ENCODE data around the gene MT1F.
A peak's percentile ranks its signal among the peaks of the same experiment; 100 is the strongest.

The MT1F gene

GRCh38 chr16:56625943-56626654, 31.7 kb upstream of the MT1F start:
- no peak for DNase-seq

DNA sequence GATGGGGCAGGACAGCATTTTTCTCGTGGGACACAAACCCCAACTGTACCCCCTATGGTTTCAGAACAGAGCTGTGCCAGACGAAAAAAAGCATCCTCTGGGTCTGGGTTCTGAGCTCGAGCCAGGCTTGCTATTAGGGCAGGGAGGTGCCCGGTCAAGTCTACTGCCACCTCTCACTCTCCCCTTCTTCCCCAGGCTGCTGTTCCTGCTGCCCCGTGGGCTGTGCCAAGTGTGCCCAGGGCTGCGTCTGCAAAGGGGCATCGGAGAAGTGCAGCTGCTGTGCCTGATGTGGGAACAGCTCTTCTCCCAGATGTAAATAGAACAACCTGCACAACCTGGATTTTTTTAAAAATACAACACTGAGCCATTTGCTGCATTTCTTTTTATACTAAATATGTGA, 31.1 kb upstream of the MT1F start:
- DNase-seq, result no peak

DNA sequence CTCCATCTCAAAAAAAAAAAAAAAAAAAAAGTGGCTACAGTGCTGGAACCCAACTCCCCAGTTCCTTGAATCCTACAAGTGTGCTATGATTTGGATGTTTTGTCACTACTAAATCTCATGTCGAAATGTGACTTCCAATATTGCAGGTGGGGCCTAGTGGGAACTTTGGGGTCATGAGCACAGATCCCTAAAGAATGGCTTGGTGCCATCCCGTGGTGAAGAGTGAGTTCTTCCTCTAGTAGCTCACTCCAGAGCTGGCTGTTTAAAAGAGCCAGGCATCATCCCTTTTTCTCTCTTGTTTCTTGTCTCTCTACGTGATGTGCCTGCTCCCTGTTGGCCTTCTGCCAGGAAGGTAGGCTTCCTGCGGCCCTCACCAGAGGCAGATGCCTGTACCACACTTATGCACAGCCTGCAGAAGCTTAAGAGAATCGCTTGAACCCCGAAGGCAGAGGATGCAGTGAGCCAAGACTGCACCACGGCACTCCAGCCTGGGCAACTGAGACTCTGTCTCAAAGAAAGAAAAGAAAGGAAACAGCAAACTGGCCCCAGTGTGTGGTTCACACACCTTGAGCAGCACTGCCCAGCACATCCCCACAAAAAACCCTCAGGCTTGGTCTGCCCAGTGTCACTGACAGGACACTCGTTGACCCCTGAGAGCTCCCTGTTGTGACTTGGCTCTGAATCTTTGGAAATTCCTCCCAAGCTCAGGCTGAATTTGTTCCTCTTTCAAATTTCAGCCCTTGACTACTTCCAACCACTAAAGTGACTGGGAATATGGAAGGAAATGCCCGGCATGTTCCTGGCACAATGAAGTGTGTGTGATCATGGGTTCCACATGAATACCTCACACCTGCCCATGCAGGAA, 29.0 kb upstream of the MT1F start:
- DNase-seq, result no peak

DNA sequence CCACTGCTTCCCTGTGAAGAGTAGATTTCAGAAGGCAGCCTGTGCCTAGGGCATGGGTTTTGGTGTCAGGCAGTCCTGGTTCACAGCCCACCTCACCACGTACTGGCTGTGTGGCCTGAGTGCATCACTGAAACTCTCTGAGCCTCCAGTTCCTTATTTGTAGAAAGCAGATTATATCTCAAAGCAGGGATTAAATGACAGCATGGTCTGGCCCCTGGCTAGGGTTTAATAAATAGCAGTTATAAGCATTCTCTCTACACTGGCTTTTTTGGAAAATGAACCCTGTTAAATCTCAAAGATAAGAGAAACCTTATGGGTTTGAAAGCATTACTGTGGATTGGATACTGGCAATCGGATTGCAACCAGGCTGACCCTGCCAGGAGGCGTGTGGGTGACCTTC, 28.2 kb upstream of the MT1F start:
- DNase-seq, result no peak

DNA sequence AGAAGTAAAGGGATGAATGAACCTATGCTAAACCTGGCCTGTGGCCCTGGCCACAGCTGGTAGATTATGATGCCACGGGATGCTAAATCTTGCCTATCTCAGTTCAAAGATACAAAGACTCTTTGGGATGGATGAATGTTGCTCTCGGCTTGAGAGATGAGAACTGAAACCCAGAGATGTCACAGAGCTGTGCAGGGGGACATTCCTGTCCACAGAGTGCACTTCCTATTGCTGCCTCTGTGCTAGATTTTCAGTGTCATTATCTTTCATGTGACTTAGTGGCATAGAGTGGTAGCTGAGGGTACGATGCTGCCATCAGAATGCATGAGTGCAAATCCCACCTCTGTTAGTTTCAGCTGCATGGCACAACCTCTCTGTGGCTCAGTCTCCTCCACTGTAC, 27.6 kb upstream of the MT1F start:
- DNase-seq, result no peak

- no peak for DNase-seq
Observed at GRCh38 chr16:56631197-56631596, 26.6 kb upstream of the MT1F start.

DNA sequence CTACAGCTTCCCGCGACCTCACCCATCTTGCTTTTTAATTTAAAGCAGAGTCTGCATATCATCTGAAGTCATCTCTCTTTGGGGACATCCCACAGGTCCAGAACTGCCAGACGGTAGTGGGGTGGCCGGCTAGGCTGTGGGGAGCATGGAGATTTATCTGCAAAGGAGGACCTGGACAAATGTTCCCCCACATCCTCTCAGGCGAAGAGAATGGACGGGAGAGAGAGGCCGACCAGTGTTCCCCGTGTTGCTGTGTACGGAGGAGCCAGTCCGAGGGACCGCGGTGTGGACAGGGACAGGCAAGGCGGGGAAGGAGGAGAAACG, 26.0 kb upstream of the MT1F start:
- no peak for DNase-seq

- DNase-seq, result no peak
Observed at GRCh38 chr16:56632156-56632847, 25.5 kb upstream of the MT1F start, which contains the start of gene MT1M. Gene MT1M, plus strand, starts transcription at chr16:56632659. Its CDS starts 73 bp downstream, at chr16:56632732.

- no peak for DNase-seq
Observed at GRCh38 chr16:56632848-56633365, 24.9 kb upstream of the MT1F start.

GRCh38 chr16:56633535-56633934, 24.2 kb upstream of the MT1F start:
- DNase-seq, result no peak

- DNase-seq, result no peak
Observed at GRCh38 chr16:56634715-56635440, 22.9 kb upstream of the MT1F start.

DNA sequence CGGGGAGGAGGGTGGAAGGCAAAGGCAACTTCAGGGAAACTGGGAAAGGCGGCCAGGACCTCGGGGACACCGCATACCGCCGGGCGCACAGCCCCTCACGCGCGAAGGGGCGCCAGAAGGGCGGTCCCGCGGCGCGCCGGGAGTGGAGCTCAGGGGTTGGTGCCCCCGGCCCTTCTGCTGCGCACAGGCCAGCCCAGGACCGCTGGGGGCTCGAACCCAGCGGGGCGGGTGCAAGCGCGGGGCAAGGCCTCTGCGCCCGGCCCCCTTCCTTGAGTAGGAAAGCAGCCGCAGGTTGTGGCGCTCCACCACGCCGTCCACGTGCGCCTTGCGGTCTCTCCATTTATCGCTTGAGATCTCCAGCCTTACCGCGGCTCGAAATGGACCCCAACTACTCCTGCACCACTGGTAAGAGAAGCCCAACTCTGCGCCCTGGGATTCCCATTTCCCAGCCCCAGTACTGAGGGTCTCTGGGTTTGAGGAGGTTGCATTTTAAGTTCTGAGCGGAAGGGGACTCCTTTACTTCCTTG, 22.3 kb upstream of the MT1F start:
- no peak for DNase-seq

- no peak for DNase-seq
Observed at GRCh38 chr16:56636616-56637413, 20.9 kb upstream of the MT1F start.

- no peak for DNase-seq
Observed at GRCh38 chr16:56637814-56638750, 19.7 kb upstream of the MT1F start, which contains the start of gene MT1A. Gene MT1A, plus strand, starts transcription at chr16:56638666. Its CDS starts 73 bp downstream, at chr16:56638739.

GRCh38 chr16:56639045-56639444, 18.7 kb upstream of the MT1F start:
- no peak for DNase-seq

DNA sequence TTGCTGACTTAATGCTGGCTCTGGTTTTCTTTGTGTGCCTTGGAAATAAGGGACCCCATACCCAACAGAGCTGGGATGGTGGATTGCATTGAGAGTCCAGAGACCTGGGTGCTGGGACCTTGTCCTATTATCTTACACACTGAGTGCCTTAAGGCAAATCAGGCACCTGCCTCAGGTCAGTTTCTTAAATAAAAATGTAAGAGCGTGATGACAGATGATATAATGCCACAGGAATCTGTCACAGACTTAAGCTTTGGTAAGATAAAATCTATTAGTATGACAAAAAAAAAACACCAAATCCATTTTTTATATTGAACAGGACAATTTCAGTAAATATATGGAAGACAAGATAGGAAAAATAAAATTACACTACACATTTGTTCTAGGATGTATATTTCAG, 17.7 kb upstream of the MT1F start:
- DNase-seq, result no peak

DNA sequence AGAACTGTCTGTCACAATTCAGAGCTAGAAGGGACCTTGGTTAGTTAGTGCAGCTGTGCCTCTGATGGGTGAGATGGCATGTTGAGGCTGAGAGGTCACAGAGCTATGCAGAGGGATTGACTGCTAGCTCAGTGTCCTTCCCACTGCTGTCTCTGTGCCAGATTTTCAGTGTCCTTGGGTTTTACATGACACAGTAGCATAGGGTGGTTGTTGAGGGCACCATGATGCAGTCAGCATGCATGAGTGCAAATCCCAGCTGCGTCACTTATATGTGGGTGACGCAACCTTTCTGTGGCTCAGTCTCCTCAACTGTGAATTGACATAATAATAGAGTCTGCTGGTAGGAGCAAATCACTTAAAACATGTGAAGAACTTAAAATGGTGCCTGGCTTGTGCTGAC, 16.6 kb upstream of the MT1F start:
- no peak for DNase-seq

DNA sequence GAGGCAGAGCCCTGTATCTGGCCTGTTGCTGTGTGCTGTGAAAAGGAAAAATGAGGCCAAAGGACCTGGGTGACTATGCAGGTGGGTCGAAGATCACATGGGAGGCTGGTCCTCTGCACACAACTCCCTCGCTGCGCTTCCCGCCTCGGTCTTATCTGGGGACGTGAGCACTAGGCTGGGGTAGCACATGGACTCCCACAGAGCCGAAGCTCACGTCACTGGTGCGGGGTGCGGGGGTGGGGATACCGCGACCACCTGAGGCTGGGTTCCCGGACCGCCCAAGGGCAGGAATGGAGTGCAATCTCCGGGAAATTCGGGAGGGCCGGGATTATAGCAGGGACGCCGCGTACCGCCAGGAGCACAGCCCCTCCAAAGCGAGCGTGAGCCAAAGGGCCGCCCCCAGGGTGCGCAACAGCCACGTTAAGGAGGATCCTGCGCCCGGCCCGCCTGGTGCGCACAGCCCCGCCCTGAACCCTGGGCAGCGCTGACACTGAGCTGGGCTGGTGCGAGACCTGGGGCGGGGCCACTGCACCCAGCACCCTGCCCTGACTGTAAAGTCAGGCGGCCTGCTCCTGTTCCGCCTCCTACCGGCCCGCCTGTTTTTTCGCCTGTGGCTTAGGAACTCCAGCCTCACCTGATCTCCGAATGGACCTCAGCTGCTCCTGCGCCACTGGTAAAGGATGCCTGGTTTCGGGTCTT, 14.5 kb upstream of the MT1F start:
- DNase-seq, result peak; percentile 58

DNA sequence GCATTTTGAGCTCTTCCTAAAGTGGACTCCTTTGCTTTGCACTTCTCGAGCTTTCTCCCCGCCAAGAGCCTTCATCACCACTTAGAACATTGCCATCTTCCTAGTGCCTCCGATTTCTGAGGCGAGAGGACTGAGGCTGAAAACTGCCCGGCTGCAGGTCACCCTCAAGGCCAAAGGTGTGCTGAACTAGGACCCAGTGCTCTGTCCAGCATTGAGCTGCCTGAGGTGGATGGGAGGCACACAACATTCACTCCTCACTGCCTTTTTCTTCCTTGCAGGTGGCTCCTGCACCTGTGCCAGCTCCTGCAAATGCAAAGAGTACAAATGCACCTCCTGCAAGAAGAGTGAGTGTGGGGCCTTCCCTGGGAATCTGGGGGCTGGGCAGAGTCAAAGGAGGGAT, 13.9 kb upstream of the MT1F start:
- no peak for DNase-seq

GRCh38 chr16:56645311-56645710, 12.4 kb upstream of the MT1F start:
- DNase-seq, result no peak
